ENCODE data around the gene AOPEP.

- no peak for TF ChIP-seq CTCF (IDR thresholded peaks at IDR 0.05)
- TF ChIP-seq POLR2A (IDR thresholded peaks at IDR 0.05): no peak
Measured at GRCh38 chr9:94920420-94921091, 194.1 kb downstream of the AOPEP start.
